ENCODE data around the gene TCF25. TPM values are rescaled to one million over a fixed set of nuclear protein-coding genes. Genes with fewer than 3 reads are reported as not detected.

The TCF25 gene
- total RNA-seq, 2 donors from 2014 or later = 74.2 to 258 TPM

- WGBS, 2 donors = 78 to 90% methylated on average over 5 to 10 of the region's 11 CpGs
- H3K36me3 ChIP-seq (replicated peaks in 1 of 2; ENCODE audit: insufficient read depth in 1 of 2, low read depth in 2 of 2) = no peaks in the 10 kb centered on the region
- no peaks in the 10 kb centered on the region for H3K27me3 ChIP-seq
Measured at GRCh38 chr16:89848974-89849373, 24.4 kb upstream of the TCF25 start.

GRCh38 chr16:89853306-89853993 is 19.9 kb upstream of the TCF25 start:
- Histone ChIP-seq H3K36me3 (replicated peaks in 1 of 2; ENCODE audit: insufficient read depth in 1 of 2, low read depth in 2 of 2) (no peaks in the 10 kb centered on the region), H3K4me3 (no peak overlapping the region), H3K27me3 (no peaks in the 10 kb centered on the region), H3K4me1 (no peaks in the 10 kb centered on the region), H3K9me3 (no peaks in the 10 kb centered on the region), H3K27ac (no peak overlapping the region)
- no peak for TF ChIP-seq CTCF (IDR thresholded peaks at IDR 0.05)
- TF ChIP-seq POLR2A (IDR thresholded peaks at IDR 0.05) = no peak
- DNase-seq = no peak
- ATAC-seq = no peak
- 86 to 93% methylated on average over 6 to 21 of the region's 21 CpGs for WGBS, 2 donors
- intact Hi-C loops (cut with DNase I) = no loop called here

More at GRCh38 chr16:89848974-89849373, 24.4 kb upstream of the TCF25 start:
- no peak for TF ChIP-seq POLR2A (IDR thresholded peaks at IDR 0.05)
- TF ChIP-seq CTCF (IDR thresholded peaks at IDR 0.05) = no peak
- Histone ChIP-seq H3K4me3 (no peak overlapping the region), H3K9me3 (no peaks in the 10 kb centered on the region), H3K4me1 (peaks cover 7% of the 10 kb centered on the region), H3K27ac (no peak overlapping the region)
- no peak for ATAC-seq
- intact Hi-C loops (cut with DNase I) = no loop called here
- no peak for DNase-seq

GRCh38 chr16:89855301-89855945 is 18.0 kb upstream of the TCF25 start:
- no peaks in the 10 kb centered on the region for H3K9me3 ChIP-seq
- WGBS, 2 donors = 87 to 100% methylated on average over 1 to 26 of the region's 26 CpGs
- no peaks in the 10 kb centered on the region for H3K36me3 ChIP-seq (replicated peaks in 1 of 2; ENCODE audit: insufficient read depth in 1 of 2, low read depth in 2 of 2)
- H3K4me1 ChIP-seq = no peaks in the 10 kb centered on the region
- DNase-seq (no peak), ATAC-seq (no peak)
- TF ChIP-seq POLR2A (IDR thresholded peaks at IDR 0.05) = no peak
- no peak for TF ChIP-seq CTCF (IDR thresholded peaks at IDR 0.05)
- no peak overlapping the region for H3K4me3 ChIP-seq
- no peak overlapping the region for H3K27ac ChIP-seq
- no peaks in the 10 kb centered on the region for H3K27me3 ChIP-seq
- intact Hi-C loops (cut with DNase I) = no loop called here

- Histone ChIP-seq H3K4me3 (no peak overlapping the region), H3K27ac (no peak overlapping the region), H3K27me3 (no peaks in the 10 kb centered on the region), H3K9me3 (no peaks in the 10 kb centered on the region), H3K36me3 (replicated peaks in 1 of 2; ENCODE audit: insufficient read depth in 1 of 2, low read depth in 2 of 2) (no peaks in the 10 kb centered on the region), H3K4me1 (peaks cover 5% of the 10 kb centered on the region)
- DNase-seq (no peak), ATAC-seq (no peak)
- TF ChIP-seq POLR2A (IDR thresholded peaks at IDR 0.05) = no peak
- TF ChIP-seq CTCF (IDR thresholded peaks at IDR 0.05) = no peak
- intact Hi-C loops (cut with DNase I) = no loop called here
- WGBS, 2 donors = 83 to 96% methylated on average over 14 to 22 of the region's 22 CpGs
Measured at GRCh38 chr16:89855986-89856385, 17.4 kb upstream of the TCF25 start.

Measured in body of pancreas (tissue), 4 donors.